ENCODE results near the gene LIN7A. TPM values are rescaled to one million over a fixed set of nuclear protein-coding genes. Genes with fewer than 3 reads are reported as not detected.

Gene LIN7A
- total RNA-seq, 1 experiment from 2014 or later: 16.2 TPM

DNA sequence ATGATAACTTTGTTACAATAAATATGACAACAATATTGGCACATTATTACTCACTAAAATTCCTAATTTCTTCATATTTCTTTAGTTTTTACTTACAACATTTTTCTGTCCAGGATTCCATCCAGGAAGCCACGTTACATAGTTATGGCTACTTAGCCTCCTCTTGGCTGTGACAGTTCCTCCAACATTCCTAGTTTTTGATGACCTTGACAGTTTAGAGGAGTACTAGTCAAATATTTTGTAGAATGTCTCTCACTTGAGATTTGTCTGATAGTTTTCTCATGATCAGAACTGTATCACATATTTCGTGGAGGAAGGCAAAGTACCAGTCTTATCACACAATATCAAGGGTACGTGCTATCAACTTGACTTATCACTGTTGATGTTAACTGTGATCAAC, 29.8 kb upstream of the LIN7A start:
- no peaks in the 10 kb centered on the region for H3K27me3 Mint-ChIP-seq (ENCODE audit: insufficient read depth, unreplicated experiment)
- CTCF ChIA-PET: no interaction called here
- intact Hi-C loops (cut with micrococcal nuclease; ENCODE audit: unreplicated experiment): no loop called here
- H3K4me3 ChIP-seq (ENCODE audit: low read depth, low read length): no peak overlapping the region
- no peaks in the 10 kb centered on the region for H3K9me3 ChIP-seq
- DNase-seq: no peak
- POLR2A ChIA-PET: no interaction called here
- TF ChIP-seq, protein P1, sequence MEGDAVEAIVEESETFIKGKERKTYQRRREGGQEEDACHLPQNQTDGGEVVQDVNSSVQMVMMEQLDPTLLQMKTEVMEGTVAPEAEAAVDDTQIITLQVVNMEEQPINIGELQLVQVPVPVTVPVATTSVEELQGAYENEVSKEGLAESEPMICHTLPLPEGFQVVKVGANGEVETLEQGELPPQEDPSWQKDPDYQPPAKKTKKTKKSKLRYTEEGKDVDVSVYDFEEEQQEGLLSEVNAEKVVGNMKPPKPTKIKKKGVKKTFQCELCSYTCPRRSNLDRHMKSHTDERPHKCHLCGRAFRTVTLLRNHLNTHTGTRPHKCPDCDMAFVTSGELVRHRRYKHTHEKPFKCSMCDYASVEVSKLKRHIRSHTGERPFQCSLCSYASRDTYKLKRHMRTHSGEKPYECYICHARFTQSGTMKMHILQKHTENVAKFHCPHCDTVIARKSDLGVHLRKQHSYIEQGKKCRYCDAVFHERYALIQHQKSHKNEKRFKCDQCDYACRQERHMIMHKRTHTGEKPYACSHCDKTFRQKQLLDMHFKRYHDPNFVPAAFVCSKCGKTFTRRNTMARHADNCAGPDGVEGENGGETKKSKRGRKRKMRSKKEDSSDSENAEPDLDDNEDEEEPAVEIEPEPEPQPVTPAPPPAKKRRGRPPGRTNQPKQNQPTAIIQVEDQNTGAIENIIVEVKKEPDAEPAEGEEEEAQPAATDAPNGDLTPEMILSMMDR (IDR thresholded peaks at IDR 0.05; ENCODE audit: insufficient read depth in 1 of 2, low read depth in 1 of 2, low read length in 1 of 2, severe bottlenecking in 1 of 2, unreplicated experiment in 1 of 2): no peak
- BruUV-seq (replicated peaks): no TSS peak
- no peaks in the 10 kb centered on the region for H3K4me1 Mint-ChIP-seq (ENCODE audit: low read depth, unreplicated experiment)
- no peaks in the 10 kb centered on the region for H3K9me3 Mint-ChIP-seq (ENCODE audit: unreplicated experiment)
- no peaks in the 10 kb centered on the region for H3K36me3 ChIP-seq (ENCODE audit: control insufficient read depth, insufficient read depth, low read length)
- H3K4me1 ChIP-seq: no peaks in the 10 kb centered on the region
- no peaks in the 10 kb centered on the region for H3K27me3 ChIP-seq (replicated peaks; ENCODE audit: control insufficient read depth, insufficient read depth, low read length)
- no peaks in the 10 kb centered on the region for H3K36me3 Mint-ChIP-seq (ENCODE audit: insufficient read depth, unreplicated experiment)
- H3K4me3 Mint-ChIP-seq (ENCODE audit: unreplicated experiment): no peak overlapping the region
- H3K27ac Mint-ChIP-seq (ENCODE audit: unreplicated experiment): no peak overlapping the region

DNA sequence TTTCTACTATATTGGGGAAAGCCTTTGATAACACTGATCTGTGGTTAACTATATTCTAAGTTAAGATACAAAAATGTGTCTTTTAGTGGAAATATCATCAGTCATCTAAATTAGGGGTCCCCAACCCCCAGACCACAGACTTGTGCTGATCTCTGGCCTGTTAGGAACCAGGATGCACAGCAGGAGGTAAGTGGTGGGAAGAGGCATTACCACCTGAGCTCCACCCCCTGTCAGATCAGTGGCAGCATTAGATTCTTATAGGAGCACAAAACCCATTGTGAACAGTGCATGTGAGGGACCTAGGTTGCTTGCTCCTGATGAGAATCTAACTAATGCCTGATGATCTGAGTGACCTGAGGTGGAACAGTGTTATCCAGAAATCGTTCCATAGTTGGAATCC, 28.3 kb upstream of the LIN7A start:
- ChIA-PET CTCF (no interaction called here), POLR2A (no interaction called here)
- H3K27ac Mint-ChIP-seq (ENCODE audit: unreplicated experiment): no peak overlapping the region
- TF ChIP-seq, protein P1 (IDR thresholded peaks at IDR 0.05; ENCODE audit: insufficient read depth in 1 of 2, low read depth in 1 of 2, low read length in 1 of 2, severe bottlenecking in 1 of 2, unreplicated experiment in 1 of 2): no peak
- no TSS peak for BruUV-seq (replicated peaks)
- no peaks in the 10 kb centered on the region for H3K4me1 ChIP-seq
- DNase-seq: no peak
- H3K9me3 ChIP-seq: no peaks in the 10 kb centered on the region
- H3K4me3 Mint-ChIP-seq (ENCODE audit: unreplicated experiment): no peak overlapping the region
- H3K4me1 Mint-ChIP-seq (ENCODE audit: low read depth, unreplicated experiment): no peaks in the 10 kb centered on the region
- H3K27me3 ChIP-seq (replicated peaks; ENCODE audit: control insufficient read depth, insufficient read depth, low read length): no peaks in the 10 kb centered on the region
- H3K27me3 Mint-ChIP-seq (ENCODE audit: insufficient read depth, unreplicated experiment): no peaks in the 10 kb centered on the region
- no peaks in the 10 kb centered on the region for H3K36me3 Mint-ChIP-seq (ENCODE audit: insufficient read depth, unreplicated experiment)
- H3K9me3 Mint-ChIP-seq (ENCODE audit: unreplicated experiment): no peaks in the 10 kb centered on the region
- H3K36me3 ChIP-seq (ENCODE audit: control insufficient read depth, insufficient read depth, low read length): no peaks in the 10 kb centered on the region
- H3K4me3 ChIP-seq (ENCODE audit: low read depth, low read length): no peak overlapping the region
- intact Hi-C loops (cut with micrococcal nuclease; ENCODE audit: unreplicated experiment): no loop called here

DNA sequence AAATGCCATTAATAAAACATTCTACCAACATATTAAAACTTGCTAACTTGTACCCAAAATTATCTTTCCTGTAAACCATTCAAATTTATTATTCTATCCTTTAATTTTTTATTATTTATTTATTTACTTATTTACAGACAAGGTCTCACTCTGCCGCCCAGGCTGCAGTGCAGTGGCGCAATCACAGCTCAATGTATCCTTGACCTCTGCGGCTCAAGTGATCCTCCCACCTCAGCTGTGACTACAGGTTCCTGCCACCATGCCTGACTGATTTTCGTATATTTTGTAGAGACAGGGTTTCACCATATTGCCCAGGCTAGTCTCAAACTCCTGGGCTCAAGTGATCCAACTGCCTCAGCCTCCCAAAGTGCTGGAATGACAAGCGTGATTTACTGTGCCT, 20.4 kb upstream of the LIN7A start:
- no peaks in the 10 kb centered on the region for H3K9me3 ChIP-seq
- POLR2A ChIA-PET: no interaction called here
- Mint-ChIP-seq H3K4me1 (ENCODE audit: low read depth, unreplicated experiment) (no peaks in the 10 kb centered on the region), H3K27me3 (ENCODE audit: insufficient read depth, unreplicated experiment) (no peaks in the 10 kb centered on the region), H3K9me3 (ENCODE audit: unreplicated experiment) (no peaks in the 10 kb centered on the region), H3K27ac (ENCODE audit: unreplicated experiment) (no peak overlapping the region), H3K4me3 (ENCODE audit: unreplicated experiment) (no peak overlapping the region), H3K36me3 (ENCODE audit: insufficient read depth, unreplicated experiment) (no peaks in the 10 kb centered on the region)
- intact Hi-C loops (cut with micrococcal nuclease; ENCODE audit: unreplicated experiment): no loop called here
- H3K4me1 ChIP-seq: no peaks in the 10 kb centered on the region
- no peak overlapping the region for H3K4me3 ChIP-seq (ENCODE audit: low read depth, low read length)
- DNase-seq: no peak
- TF ChIP-seq, protein P1 (IDR thresholded peaks at IDR 0.05; ENCODE audit: insufficient read depth in 1 of 2, low read depth in 1 of 2, low read length in 1 of 2, severe bottlenecking in 1 of 2, unreplicated experiment in 1 of 2): no peak
- no peaks in the 10 kb centered on the region for H3K27me3 ChIP-seq (replicated peaks; ENCODE audit: control insufficient read depth, insufficient read depth, low read length)
- no TSS peak for BruUV-seq (replicated peaks)
- CTCF ChIA-PET: no interaction called here
- H3K36me3 ChIP-seq (ENCODE audit: control insufficient read depth, insufficient read depth, low read length): no peaks in the 10 kb centered on the region
